GM21526 (cell line): ENCODE measurements around the gene RPL22L1.
"Not testable (repeated sequence)": the region's sequence is repeated elsewhere in the genome, so short reads cannot be mapped to it uniquely, and the experiment has no call there.

Source experiments
- ATAC-seq: cut with Tn5 transposase; IDR thresholded peaks from one replicate; pipeline ENCODE4 v1.9.1; 2021; ENCODE audit warnings: moderate library complexity; ENCODE audit not compliant: unreplicated experiment, low FRiP score

The RPL22L1 gene

DNA sequence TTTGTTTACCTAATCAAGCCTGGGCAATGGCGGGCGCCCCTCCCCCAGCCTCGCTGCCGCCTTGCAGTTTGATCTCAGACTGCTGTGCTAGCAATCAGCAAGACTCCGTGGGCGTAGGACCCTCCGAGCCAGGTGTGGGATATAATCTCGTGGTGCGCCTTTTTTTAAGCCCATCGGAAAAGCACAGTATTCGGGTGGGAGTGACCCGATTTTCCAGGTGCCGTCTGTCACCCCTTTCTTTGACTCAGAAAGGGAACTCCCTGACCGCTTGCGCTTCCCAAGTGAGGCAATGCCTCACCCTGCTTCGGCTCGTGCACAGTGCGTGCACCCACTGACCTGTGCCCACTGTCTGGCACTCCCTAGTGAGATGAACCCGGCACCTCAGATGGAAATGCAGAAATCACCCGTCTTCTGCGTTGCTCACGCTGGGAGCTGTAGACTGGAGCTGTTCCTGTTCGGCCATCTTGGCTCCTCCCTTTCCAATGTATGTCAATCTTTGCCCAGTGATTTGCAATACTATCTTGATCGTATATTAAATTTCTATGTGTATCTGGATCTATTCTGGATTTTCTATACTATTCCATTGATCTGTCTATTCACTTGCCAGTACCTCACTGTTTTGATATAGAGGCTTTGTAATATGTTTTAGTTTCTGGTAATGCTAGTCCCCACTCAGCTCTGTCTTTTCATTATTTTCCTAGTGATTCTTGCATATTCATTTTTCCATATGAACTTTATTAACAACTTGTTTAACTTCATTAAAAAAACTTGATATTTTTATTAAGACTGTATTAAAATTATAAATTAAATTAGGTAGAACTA lies 14.3 kb upstream of the RPL22L1 start:
- not testable (repeated sequence) for ATAC-seq

GRCh38 chr3:170878688-170879087 lies 8.7 kb upstream of the RPL22L1 start:
- ATAC-seq = not testable (repeated sequence)

GRCh38 chr3:170877311-170877710 lies 7.3 kb upstream of the RPL22L1 start:
- ATAC-seq = not testable (repeated sequence)

DNA sequence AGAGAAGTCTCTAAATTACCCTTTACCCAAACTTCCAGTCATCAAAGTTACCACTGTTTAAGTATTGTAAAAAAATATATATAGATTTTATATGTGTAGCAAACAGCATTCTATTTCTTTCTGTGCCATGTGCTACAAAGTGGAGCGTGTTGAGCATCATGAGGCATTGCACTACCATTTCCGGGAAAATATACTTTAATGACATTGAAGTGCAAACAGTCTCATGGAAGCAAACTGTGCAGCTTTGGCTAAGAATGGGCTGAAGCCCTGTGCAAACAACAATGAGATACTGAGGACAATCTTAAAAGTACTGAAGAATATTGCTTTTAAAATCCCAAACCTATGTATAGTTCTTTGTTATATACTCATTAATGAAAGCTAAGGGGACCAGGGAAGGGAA lies 6.5 kb upstream of the RPL22L1 start:
- ATAC-seq = no peak

GRCh38 chr3:170869239-170869590 lies 780 bp downstream of the RPL22L1 start:
- no peak for ATAC-seq

DNA sequence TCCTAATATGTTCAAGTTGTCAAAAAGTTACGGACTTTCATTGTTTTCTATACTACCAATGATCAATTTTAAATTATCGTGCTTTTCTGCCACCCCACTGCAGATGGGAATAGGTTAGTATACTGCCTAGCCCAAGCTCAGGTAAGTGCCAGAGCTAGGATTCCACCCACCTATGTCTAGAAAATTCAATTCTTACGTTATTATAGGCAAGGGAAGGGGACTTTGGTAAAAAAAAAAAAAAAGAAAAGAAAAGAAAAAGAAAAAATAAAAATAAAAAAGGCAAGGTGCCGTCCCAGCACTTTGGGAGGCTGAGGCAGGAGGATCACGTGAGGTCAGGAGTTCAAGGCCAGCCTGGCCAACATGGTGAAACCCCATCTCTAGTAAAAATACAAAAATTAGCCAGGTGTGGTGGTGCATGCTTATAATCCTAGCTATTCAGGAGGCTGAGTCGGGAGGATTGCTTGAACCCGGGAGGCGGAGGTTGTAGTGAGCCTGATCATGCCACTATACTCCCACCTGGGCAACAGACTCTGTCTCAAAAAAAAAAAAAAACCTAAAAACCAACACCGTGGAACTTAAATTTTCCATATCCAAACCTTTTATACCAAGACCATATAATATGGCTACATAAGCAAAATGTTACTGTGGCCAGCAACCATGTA lies 1.3 kb downstream of the RPL22L1 start:
- ATAC-seq = no peak

DNA sequence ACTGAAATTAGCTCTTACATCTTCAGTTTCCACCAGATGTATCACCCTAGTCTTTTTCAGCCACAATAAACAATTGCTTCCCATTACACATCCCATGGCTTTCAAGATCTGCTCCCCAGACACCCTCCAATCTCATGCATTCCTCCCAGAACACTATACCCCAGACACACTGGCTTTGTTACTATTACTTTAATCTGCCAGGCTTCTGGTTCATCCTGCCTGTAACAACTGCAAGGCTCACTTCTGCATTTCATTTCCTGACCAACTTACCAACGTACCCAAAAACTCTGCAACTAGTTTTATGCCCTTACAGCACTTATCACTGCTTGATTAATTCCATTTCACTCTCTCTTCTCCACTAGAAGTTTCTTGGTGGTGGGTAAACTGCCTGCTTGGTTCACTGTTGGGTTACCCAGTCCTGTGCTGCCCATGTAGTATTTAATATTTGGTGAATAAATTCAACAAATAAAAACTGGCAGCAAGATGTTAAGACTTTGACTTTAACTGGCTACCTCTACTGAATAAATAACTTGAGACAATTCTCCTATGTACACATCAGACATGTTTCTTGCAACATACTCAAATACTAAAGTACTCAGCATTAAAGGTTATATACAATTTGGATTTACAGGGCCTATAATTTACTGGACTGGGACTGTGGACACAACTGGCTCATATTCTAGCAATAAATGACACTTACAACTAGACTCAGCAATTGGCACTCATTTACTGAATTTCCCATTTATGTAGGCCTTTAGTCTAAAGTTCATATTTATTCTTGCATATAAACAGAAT lies 2.7 kb downstream of the RPL22L1 start:
- peak; percentile 32 for ATAC-seq

GRCh38 chr3:170866499-170866898 lies 3.5 kb downstream of the RPL22L1 start:
- no peak for ATAC-seq

- ATAC-seq = no peak
Observed at GRCh38 chr3:170865209-170866094, 4.5 kb downstream of the RPL22L1 start.

DNA sequence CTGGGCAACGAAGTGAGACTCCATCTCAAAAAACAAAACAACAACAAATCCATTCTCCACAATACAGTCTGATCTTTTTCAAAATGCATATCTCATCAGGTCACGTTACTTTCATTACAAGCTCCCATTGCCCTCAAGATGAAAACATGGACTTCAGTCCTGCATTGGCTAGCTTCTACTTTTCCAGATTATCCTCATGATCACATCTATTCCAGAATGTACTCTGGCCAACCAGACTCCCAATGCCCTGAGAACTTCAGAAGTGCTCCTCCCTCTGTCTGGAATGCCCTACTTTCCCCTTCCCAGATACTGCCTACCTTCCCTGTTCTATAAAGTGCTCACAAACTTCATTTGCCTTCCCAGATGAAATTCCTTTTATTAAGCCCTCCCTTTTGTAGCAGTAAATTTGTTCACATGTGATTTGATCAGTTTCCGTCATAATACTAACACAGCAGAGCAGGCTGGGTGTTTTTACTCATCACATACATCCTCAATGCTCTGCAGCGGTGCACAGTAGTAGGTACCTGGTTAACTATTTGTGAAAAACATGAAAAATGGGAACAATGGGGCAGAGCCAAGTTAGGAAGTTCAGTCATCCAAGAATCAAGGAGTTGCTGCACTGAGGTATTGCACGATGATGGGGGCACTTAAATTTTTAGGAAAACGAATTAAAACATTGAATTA lies 5.3 kb downstream of the RPL22L1 start:
- ATAC-seq = no peak

DNA sequence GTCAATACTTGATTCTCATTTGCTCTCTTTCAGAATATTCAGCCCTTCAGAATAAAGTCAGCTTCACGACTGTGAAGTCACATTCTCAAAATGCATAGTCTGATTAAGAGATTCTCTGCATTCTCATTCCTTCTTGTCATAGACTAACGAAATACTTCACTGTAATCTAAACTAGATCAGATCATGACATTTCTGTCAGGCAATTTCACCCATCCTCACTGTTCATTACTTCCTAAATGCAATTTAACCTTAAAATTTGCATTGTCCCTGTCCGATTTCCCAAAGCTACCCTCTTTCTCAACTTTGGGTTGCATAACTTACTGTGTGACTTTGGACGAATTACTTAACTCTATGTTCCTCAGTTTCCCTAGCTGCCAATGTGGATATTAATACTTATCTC lies 6.2 kb downstream of the RPL22L1 start:
- ATAC-seq = no peak

- ATAC-seq = no peak
Observed at GRCh38 chr3:170862618-170863374, 7.2 kb downstream of the RPL22L1 start.

- ATAC-seq = no peak
Observed at GRCh38 chr3:170858599-170858998, 11.4 kb downstream of the RPL22L1 start.

- no peak for ATAC-seq
Observed at GRCh38 chr3:170852324-170852723, 17.7 kb downstream of the RPL22L1 start.

DNA sequence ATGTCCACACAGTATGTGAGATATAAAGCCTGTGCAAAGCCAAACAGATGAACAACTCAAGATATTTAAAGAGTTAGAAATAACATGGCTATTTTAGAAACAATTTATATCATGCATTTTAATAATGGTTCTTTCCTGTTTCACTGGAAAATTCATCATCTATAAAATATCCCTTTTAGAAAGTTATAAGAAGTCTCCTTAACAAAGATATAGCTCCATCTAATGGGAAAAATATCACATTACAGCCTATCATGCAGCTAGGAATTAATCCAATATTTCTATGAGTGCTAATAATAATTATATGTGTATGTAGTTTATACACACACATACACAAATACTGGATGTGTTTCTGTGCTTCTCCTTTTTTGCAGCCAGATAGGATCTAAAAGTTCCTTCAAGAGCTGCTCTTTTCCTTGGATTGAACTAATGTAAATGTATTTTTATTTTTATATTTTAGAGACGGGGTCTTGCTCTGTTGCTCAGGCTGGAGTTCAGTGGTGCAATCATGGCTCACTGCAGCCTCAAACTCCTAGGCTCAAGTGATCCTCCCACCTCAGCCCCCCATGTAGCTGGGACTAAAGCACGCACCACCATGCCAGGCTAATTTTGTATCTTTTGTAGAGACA lies 21.6 kb downstream of the RPL22L1 start:
- ATAC-seq = no peak

GRCh38 chr3:170844377-170844776 lies 25.6 kb downstream of the RPL22L1 start:
- no peak for ATAC-seq

DNA sequence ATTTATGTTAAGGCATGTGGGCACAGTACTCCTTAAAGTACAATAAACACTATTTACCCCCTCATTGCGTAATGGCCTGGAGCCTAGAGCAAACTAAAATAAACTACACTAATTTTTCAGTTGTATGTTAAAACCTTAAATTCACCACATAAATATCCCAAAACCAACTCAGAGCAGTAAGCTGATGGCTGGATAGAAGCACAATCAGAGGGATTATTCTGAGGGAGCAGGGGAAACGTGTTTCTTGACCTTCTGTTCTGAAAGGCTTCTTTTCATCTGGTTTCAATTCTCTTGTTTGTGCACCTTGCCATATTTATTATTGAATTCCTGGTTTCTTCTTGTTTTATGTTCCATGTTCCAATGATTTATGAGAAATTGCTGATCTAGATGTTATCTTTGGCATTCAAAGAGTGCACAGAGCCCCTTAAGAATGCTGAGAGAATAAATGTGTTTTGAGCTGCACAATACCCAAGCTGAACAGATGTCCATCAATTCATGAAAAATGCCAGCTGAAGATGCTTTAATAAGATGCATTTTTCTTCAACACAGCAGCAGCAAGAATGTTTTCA lies 29.6 kb downstream of the RPL22L1 start:
- ATAC-seq = no peak

- ATAC-seq = no peak
Observed at GRCh38 chr3:170839518-170840100, 30.4 kb downstream of the RPL22L1 start.
